ENCODE results near the gene PLA2R1.

- no peak for TF ChIP-seq MAZ (IDR thresholded peaks at IDR 0.05; ENCODE audit: borderline replicate concordance, low read depth, low read length)
- no peak for TF ChIP-seq CEBPB (IDR thresholded peaks at IDR 0.05; ENCODE audit: low read depth, low read length)
- TF ChIP-seq POLR2A (IDR thresholded peaks at IDR 0.05; ENCODE audit: low read depth, low read length): no peak
- no peak for TF ChIP-seq FOS (IDR thresholded peaks at IDR 0.05; ENCODE audit: low read depth, low read length)
These were observed 76.8 kb downstream of the PLA2R1 start for GRCh38 chr2:159985656-159986055.
